Measurements from ENCODE around the gene MYG1.

DNA sequence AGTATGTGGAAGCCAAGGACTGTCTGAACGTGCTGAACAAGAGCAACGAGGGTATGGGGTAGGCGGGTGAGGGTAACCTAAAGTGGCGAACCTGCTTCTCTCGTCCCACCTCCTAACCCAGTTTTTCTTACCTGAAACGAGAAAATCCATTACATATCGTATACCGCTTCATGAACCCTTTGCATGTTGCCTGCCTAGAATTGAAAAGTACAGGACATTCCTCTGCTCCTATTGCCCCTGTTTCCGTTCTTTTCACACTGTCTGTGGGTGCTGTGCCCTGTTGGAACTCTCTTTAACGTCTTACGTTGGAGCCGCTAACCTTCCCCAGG is 3.6 kb upstream of the MYG1 start:
- TF ChIP-seq POLR2A (IDR thresholded peaks at IDR 0.05; ENCODE audit: low read depth, low read length) (no peak), EZH2 (IDR thresholded peaks at IDR 0.05; ENCODE audit: borderline replicate concordance, low read depth, low read length, severe bottlenecking) (no peak)
- TF ChIP-seq, protein P1, sequence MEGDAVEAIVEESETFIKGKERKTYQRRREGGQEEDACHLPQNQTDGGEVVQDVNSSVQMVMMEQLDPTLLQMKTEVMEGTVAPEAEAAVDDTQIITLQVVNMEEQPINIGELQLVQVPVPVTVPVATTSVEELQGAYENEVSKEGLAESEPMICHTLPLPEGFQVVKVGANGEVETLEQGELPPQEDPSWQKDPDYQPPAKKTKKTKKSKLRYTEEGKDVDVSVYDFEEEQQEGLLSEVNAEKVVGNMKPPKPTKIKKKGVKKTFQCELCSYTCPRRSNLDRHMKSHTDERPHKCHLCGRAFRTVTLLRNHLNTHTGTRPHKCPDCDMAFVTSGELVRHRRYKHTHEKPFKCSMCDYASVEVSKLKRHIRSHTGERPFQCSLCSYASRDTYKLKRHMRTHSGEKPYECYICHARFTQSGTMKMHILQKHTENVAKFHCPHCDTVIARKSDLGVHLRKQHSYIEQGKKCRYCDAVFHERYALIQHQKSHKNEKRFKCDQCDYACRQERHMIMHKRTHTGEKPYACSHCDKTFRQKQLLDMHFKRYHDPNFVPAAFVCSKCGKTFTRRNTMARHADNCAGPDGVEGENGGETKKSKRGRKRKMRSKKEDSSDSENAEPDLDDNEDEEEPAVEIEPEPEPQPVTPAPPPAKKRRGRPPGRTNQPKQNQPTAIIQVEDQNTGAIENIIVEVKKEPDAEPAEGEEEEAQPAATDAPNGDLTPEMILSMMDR (IDR thresholded peaks at IDR 0.05; ENCODE audit: extremely low read depth in 1 of 2, insufficient read depth in 1 of 2, low read depth in 1 of 2, low read length in 2 of 2) = no peak
- TF ChIP-seq, protein P2, sequence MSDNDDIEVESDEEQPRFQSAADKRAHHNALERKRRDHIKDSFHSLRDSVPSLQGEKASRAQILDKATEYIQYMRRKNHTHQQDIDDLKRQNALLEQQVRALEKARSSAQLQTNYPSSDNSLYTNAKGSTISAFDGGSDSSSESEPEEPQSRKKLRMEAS (IDR thresholded peaks at IDR 0.05; ENCODE audit: insufficient read depth, insufficient read length) = no peak

Data from endothelial cell of umbilical vein (primary cell).